ENCODE data around the gene EME2.
"Not testable (repeated sequence)": the region's sequence is repeated elsewhere in the genome, so short reads cannot be mapped to it uniquely, and the experiment has no call there.

Gene EME2

DNA sequence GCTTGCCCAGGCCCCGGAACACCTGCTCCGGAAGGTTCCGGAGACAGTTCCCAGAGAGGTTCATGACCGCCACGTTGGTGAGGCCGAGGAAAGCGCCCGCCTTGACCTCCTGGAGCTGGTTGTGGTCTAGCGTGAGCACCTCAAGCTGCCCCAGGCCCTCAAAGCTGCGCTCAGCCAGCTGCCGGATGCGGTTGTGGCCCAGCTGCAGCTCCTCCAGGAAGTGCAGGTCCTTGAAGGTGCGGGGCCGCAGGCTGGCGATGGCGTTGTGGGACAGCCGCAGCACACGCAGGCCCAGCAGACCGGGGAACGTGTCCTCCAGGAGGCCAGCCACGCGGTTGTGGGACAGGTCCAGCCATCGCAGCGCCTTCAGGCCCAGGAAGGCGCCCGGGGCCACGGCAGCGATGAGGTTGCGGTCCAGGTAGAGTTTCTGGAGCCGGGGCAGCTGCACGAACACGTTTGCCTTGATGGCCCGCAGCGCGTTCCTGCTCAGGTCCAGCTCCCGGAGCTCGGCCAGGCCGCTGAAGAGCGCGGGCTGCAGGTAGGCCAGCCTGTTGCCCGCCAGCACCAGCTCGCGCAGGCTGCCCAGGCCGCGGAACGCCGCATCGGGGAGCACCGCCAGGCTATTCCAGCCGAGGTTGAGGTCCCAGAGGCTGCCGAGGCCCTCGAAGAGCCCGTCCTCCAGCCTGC is 18.8 kb downstream of the EME2 start:
- no peak for DNase-seq (ENCODE audit: low spot score)

DNA sequence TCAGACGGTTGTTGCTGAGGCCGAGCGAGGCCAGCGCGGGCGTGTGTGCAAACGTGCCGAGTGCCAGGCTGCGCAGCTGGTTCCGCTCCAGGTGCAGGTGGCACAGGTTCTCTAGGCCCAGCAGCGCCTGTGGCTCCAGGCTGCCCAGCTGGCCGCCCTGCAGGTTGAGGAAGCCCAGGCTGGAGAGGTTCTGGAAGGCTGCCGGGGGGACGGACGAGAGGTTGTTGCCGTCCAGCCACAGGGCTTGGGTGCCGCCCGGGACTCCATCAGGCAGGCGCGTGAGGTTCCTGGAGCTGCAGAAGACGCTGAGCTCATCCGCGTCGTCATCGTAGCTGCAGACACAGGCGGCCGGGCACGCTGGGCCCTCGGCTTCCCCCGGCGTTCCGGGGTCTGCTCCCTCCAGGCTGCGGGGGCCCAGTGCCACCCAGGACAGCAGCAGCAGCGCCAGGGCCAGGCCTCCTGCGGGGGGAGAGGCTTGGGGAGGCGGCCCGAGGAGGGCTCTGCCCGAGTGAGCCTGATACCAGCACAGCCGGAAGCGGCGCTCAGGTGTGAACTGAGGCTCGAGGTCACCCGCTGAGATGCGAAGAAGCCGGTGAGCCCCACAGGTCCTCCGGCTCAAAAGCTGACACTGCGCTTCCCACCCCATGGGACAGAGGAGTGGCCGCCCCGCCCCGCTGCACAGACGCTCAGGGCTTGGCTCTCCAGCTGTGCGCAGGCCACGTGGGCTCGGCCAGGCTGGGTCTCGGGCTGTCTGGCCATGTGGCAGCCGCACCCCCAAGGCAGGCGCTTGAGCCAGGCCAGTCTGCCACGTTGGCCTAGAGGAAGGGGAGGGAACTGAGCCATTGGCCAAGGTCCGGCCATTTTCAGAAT is 19.6 kb downstream of the EME2 start:
- DNase-seq (ENCODE audit: low spot score), result no peak

DNA sequence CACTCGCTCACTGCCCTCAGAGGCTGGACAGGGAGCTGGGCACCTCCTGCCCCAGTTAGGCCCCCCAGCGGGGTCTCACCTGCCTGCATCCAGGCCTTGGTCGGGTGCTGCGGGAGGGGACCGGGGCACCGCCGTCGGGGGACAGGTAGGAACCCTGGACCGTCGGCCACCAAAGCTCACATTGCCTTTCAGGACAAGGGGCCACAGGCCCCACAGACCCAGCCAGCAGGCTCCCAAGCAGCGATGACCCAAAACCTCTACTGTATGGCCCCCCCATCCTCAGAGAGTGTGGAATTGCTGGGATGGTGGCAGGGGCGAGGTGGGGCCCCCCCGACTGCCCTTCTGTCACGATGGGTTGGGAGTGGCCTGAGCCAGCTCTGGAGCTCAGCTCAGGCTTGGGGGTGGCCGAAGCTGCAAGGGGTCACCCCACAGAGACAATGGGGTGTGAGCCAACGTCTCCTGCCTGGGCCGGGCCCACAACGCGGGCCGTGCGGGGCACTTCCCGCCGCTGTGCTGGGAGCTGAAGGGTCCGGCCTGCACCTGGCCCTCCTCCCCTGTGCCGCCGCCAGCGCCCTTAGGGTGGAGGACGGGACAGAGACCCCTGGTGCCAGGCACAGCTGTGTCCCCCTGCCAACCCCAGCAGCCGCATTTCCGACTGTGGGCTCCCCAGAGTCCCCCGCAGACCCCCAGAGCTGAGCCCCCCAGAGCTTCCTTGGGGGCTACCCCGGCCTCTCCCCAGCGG is 20.4 kb downstream of the EME2 start:
- no peak for DNase-seq (ENCODE audit: low spot score)

GRCh38 chr16:1793578-1794220 is 21.1 kb downstream of the EME2 start, which contains the start of gene IGFALS:
Gene IGFALS (minus strand): TSS chr16:1793705. CDS start chr16:1793652, 53 bp downstream.
- no peak for DNase-seq (ENCODE audit: low spot score)

DNA sequence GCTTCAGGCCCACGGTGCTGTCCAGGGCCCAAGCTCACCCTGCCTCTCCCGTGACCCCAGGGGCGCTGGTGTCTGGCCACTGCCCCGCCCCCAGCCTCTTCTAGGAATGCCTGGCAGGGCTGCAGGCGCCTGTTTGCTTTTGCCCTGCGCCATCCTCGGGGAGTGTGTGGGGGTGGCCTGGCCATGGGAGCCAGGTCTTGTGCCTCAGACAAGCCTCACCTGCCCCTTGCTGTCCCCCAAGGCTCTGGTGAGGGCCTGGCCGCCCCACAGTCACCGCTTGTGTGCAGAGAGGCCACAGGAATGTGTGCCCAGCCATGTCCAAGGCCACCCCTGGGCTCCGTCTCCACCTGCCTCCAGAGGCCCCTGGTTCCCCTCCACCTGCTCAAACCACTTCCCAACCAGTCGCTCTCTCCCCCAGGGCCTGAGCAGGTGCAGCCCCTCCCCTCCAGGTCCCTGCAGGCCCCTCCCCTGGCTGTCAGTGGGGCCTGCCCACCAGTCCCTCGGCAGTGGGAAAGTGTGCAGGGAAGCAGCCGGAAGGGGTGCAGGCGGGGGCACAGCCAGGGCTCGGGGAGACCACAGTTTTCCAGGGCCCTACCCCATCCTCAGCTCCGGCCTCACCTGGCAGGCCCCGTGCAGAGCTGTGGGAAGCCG is 21.7 kb downstream of the EME2 start:
- no peak for DNase-seq (ENCODE audit: low spot score)

GRCh38 chr16:1794908-1795666 is 22.5 kb downstream of the EME2 start:
- DNase-seq (ENCODE audit: low spot score), result no peak

GRCh38 chr16:1799263-1799662 is 26.7 kb downstream of the EME2 start:
- DNase-seq (ENCODE audit: low spot score), result not testable (repeated sequence)

- DNase-seq (ENCODE audit: low spot score), result no peak
These were observed 28.1 kb downstream of the EME2 start for GRCh38 chr16:1800701-1801100.

DNA sequence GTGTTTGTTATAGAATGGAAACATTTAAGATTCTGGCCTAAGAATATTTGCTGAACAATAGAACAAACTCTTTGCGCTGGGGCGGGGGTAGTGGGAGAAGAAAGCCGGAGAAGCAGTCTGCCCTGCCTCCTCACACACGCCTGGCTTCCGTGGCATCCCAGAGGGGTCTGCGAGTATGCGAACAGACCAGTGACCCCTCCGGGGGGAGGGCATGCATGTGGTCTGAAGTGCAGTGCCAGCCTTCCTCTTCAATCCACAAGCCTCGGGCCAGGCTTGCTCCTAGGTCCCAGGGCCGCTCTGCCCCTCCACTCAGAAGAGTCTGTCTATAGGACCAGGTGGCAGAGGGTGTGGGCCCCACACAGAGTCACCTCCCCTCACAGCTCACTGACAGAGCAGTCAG is 35.0 kb downstream of the EME2 start:
- DNase-seq (ENCODE audit: low spot score), result no peak

DNA sequence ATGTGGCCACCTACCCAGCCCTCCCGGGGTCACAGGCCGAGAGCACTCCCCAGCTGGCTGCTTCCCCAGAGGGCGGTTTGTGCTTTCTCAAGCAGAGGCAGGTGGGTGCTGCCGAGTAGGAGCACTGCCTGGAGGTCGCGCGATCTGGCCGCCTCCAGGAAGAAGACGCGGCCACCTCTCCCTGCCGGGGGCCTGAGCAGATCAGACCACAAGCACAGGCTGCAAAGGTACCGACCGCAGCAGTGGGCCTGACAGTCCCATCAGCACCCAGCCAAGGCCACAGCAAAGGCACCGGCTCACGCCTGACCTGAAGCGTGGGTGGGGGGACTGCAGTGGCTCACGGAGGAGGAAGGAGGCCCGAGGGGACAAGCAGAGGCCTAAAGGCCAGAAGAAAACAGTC is 36.1 kb downstream of the EME2 start:
- no peak for DNase-seq (ENCODE audit: low spot score)

DNA sequence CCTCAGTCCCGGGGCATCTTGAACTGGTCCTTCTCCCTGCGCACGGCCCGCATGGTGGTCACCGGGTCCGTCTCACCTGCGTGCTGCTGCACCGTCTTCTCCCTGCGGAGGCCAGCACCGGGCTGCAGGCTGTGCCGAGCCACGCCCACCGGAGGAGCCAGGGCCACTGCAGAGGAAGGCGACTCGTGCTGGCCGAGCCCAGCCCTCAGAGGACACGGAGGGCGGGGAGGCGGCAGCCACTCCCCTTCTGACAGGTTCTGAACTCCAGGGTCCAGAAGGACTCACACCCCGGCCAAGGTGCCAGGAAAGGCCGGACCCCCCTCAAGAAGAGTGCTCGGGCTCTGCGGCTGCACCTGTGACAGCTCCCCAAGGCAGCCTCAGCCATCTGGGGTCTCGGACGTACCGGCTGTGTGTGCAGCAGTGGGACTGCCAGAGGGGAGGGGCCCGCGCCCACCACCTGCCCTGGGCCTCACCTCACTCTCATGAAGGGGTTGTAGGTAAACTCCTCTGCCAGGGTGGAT is 36.7 kb downstream of the EME2 start:
- no peak for DNase-seq (ENCODE audit: low spot score)

DNA sequence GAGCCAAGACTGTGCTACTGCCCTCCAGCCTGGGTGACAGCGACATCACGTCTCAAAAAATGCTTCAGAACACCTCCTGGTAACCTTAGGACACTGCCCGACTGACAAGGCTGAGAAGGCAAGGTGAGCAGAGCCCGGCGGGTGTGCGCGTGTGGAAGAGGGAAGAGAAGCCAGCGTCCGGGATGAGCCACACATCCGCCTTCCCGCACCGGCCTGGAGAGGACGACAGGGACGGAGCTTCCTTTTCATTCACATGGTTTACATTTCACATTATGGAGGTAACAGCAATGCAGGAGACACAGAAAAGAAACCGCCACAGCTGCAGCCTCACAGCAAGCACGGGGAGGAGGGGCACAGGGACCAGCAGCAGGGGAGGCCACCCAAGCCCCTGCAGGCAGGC is 37.5 kb downstream of the EME2 start:
- DNase-seq (ENCODE audit: low spot score), result no peak

DNA sequence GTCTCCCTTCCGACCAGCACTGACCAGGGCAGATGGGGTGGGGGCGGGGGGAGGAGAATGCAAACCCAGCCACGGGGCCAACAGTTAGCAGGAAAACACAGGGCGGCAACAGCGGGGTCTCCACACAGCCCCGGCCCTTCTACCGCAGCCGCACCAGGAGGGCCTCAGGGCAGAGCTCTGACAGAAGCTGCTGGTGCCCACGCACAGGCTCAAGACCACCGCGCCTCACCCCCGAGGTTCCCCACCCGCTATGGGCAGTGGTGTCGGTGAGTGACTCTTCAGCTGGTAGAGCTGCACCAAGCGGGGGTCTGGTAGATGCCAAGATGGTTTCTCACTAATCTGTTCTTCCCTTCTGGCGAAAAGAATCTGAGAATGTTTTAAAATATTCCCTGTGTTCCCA is 37.9 kb downstream of the EME2 start:
- no peak for DNase-seq (ENCODE audit: low spot score)

GRCh38 chr16:1812732-1813163 is 40.1 kb downstream of the EME2 start:
- peak; percentile 88 for DNase-seq (ENCODE audit: low spot score)

DNA sequence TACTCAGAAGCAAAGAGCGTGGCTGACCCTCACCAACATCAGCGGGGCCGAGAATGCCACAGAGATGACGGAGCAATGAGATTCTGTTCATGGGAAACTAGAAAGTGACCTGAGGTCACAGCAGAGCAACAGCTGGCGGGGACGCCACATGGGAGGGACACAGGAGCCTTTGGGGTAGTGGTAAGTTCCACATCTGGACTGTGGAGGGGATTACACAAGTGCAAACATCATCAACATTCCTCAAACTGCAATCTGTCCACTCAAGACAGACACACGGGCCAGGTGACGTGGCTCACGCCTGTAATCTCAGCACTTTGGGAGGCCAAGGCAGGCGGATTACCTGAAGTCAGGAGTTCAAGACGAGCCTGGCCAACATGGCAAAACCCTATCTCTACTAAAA is 42.9 kb downstream of the EME2 start:
- no peak for DNase-seq (ENCODE audit: low spot score)

- no peak for DNase-seq (ENCODE audit: low spot score)
These were observed 44.0 kb downstream of the EME2 start for GRCh38 chr16:1816396-1817275.

DNA sequence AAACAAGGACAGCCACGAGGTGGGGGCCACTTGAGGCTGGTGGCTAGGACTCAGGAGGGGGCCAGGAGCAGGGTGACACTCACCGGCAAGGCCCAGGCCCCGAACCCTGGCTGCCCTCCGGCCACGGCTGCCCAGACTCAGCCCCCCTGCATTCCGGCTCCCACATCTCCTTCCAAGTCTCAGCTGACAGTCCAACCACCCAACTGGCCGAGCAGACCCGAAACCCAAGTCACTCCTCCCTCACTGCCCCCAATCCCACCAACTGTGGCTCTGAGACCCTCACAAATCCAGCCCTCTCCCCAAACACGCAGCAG is 44.6 kb downstream of the EME2 start:
- DNase-seq (ENCODE audit: low spot score), result no peak

- DNase-seq (ENCODE audit: low spot score), result no peak
These were observed 45.1 kb downstream of the EME2 start for GRCh38 chr16:1817716-1818115.

GRCh38 chr16:1818204-1818872 is 45.7 kb downstream of the EME2 start:
- DNase-seq (ENCODE audit: low spot score), result no peak

Data from D341Med (cell line).